K562 (cell line): Measurements from ENCODE around the gene ATP2A1. TPM values are rescaled to one million over a fixed set of nuclear protein-coding genes. Genes with fewer than 3 reads are reported as not detected.
A peak's percentile ranks its signal among the peaks of the same experiment; 100 is the strongest.

ENCODE experiments used
- MYC ChIP-seq, 2 experiments: fragments of 250-450 bp in 1 of 2; sonication (Bioruptor Pico) in 1 of 2; IDR thresholded peaks; 2 replicates each; pipeline versions ENCODE4 v1.5.1 to v1.6.1; 2012 to 2021; ENCODE audit warnings: low read depth in 2 of 2, borderline replicate concordance in 1 of 2, improper control_type of control experiment in 1 of 2, low read length in 1 of 2, mild to moderate bottlenecking in 1 of 2, moderate library complexity in 1 of 2
- NFRKB ChIP-seq: fragments of 450-650 bp; IDR thresholded peaks from 2 replicates; pipeline ENCODE4 v1.6.1; 2016; ENCODE audit warnings: low read depth
- NRF1 ChIP-seq, 2 experiments: fragments of 450-650 bp; IDR thresholded peaks in 1 of 2; conservative IDR thresholded peaks in 1 of 2; 2 replicates each; pipeline ENCODE4 v1.6.1; 2014; ENCODE audit warnings: mild to moderate bottlenecking in 2 of 2
- PHF20 ChIP-seq: fragments of 450-650 bp; IDR thresholded peaks from 2 replicates; pipeline ENCODE4 v1.6.1; 2018; ENCODE audit not compliant: partially characterized antibody
- RAD21 ChIP-seq, 2 experiments: fragments of 250-450 bp in 1 of 2; fragments of 450-650 bp in 1 of 2; sonication (Bioruptor Pico) in 1 of 2; formaldehyde crosslinking in 1 of 2; IDR thresholded peaks in 1 of 2; conservative IDR thresholded peaks in 1 of 2; 2 replicates each; pipeline versions ENCODE4 v1.4.0 to v1.8.0; 2020 to 2022; ENCODE audit warnings: mild to moderate bottlenecking in 2 of 2, moderate library complexity in 1 of 2
- RBM14 ChIP-seq: fragments of 200-400 bp; formaldehyde crosslinking; IDR thresholded peaks from 2 replicates; pipeline ENCODE4 v1.6.1; 2018; ENCODE audit warnings: low read depth, mild to moderate bottlenecking, low read length, moderate library complexity, borderline replicate concordance; ENCODE audit not compliant: insufficient read depth
- ZNF232 ChIP-seq: sonication (generic); formaldehyde crosslinking; IDR thresholded peaks from 2 replicates; pipeline ENCODE4 v1.8.0; 2022; ENCODE audit warnings: mild to moderate bottlenecking, missing genetic modification reagents
- polyA plus RNA-seq, 8 experiments: library from polyadenylated mRNA; depleted of rRNA in 4 of 8; stranded (reverse) in 5 of 8; unstranded in 3 of 8; fragments of >200 nt; fragmentation: Nextera tagmentation in 2 of 8; fragmentation: Illumina TruSeq in 1 of 8; extraction: Ambion mirVana in 2 of 8; extraction: Trizol in 1 of 8; gene quantifications; 2 replicates each; pipeline versions ENCODE4 v1.2.1 to v1.2.3, GENCODE V29; 2011 to 2014; ENCODE audit warnings: inconsistent platforms in 1 of 8, missing spikeins in 1 of 8
- total RNA-seq, 7 experiments: library from RNA; depleted of rRNA in 6 of 7; stranded (reverse); fragments of >200 nt in 6 of 7; fragmentation: Illumina TruSeq in 2 of 7; extraction: Trizol in 2 of 7; gene quantifications; 2 replicates each; pipeline versions ENCODE4 v1.2.1 to v1.2.3, GENCODE V29; 2011 to 2021; ENCODE audit warnings: low replicate concordance in 1 of 7
- TF ChIP-seq, protein P1 (sequence below): fragments of 200-600 bp; sonication (generic); IDR thresholded peaks from one replicate; pipeline ENCODE4 v1.6.1; 2012; ENCODE audit warnings: mild to moderate bottlenecking, low read depth, low read length, inconsistent platforms

Gene ATP2A1
- total and polyA plus RNA-seq, 9 of the 15 experiments (the other 6 are each of a cell fraction or from before 2014, with no cell fraction given) = 0.25 to 2.6 (median 0.65) TPM

DNA sequence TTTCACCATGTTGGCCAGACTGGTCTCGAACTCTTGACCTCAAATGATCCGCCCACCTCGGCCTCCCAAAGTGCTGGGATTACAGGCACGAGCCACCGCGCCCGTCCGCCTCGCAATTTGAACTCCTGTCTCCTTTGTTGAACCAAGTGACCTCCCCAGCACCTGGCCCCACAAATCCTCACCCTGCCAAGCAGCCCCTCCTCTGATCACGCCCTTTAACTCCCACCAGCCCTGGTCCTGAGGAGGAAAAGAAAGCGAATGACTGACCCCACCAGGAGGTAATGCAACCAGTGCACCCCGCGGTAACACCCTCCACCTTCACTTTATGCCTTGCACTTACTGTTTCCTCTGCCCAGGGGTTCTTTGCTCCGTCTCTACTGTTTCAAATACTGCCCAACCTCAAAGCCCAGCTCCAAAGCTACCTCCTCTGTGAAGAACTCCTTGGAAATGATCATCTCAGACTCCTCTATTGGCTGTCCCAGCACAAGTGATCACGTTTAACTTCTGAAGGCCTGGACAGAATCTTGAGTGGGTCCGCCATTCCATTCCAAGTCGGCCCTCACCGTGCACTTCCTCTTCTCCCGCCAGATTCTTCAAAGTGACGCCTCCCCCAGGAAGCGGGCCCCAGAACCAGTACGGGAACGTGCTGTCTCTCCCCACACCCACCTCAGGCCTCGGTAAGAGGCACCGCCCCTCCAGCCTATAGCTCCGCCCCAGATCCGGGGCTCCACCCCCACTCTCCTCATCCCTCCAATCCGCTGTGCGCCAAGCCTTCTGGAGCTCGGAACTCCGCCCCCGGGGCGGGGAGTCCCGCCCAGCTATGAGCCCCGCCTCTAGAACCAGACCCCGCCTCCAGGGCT is 57.9 kb downstream of the ATP2A1 start (continued):
- TF ChIP-seq, protein P1, sequence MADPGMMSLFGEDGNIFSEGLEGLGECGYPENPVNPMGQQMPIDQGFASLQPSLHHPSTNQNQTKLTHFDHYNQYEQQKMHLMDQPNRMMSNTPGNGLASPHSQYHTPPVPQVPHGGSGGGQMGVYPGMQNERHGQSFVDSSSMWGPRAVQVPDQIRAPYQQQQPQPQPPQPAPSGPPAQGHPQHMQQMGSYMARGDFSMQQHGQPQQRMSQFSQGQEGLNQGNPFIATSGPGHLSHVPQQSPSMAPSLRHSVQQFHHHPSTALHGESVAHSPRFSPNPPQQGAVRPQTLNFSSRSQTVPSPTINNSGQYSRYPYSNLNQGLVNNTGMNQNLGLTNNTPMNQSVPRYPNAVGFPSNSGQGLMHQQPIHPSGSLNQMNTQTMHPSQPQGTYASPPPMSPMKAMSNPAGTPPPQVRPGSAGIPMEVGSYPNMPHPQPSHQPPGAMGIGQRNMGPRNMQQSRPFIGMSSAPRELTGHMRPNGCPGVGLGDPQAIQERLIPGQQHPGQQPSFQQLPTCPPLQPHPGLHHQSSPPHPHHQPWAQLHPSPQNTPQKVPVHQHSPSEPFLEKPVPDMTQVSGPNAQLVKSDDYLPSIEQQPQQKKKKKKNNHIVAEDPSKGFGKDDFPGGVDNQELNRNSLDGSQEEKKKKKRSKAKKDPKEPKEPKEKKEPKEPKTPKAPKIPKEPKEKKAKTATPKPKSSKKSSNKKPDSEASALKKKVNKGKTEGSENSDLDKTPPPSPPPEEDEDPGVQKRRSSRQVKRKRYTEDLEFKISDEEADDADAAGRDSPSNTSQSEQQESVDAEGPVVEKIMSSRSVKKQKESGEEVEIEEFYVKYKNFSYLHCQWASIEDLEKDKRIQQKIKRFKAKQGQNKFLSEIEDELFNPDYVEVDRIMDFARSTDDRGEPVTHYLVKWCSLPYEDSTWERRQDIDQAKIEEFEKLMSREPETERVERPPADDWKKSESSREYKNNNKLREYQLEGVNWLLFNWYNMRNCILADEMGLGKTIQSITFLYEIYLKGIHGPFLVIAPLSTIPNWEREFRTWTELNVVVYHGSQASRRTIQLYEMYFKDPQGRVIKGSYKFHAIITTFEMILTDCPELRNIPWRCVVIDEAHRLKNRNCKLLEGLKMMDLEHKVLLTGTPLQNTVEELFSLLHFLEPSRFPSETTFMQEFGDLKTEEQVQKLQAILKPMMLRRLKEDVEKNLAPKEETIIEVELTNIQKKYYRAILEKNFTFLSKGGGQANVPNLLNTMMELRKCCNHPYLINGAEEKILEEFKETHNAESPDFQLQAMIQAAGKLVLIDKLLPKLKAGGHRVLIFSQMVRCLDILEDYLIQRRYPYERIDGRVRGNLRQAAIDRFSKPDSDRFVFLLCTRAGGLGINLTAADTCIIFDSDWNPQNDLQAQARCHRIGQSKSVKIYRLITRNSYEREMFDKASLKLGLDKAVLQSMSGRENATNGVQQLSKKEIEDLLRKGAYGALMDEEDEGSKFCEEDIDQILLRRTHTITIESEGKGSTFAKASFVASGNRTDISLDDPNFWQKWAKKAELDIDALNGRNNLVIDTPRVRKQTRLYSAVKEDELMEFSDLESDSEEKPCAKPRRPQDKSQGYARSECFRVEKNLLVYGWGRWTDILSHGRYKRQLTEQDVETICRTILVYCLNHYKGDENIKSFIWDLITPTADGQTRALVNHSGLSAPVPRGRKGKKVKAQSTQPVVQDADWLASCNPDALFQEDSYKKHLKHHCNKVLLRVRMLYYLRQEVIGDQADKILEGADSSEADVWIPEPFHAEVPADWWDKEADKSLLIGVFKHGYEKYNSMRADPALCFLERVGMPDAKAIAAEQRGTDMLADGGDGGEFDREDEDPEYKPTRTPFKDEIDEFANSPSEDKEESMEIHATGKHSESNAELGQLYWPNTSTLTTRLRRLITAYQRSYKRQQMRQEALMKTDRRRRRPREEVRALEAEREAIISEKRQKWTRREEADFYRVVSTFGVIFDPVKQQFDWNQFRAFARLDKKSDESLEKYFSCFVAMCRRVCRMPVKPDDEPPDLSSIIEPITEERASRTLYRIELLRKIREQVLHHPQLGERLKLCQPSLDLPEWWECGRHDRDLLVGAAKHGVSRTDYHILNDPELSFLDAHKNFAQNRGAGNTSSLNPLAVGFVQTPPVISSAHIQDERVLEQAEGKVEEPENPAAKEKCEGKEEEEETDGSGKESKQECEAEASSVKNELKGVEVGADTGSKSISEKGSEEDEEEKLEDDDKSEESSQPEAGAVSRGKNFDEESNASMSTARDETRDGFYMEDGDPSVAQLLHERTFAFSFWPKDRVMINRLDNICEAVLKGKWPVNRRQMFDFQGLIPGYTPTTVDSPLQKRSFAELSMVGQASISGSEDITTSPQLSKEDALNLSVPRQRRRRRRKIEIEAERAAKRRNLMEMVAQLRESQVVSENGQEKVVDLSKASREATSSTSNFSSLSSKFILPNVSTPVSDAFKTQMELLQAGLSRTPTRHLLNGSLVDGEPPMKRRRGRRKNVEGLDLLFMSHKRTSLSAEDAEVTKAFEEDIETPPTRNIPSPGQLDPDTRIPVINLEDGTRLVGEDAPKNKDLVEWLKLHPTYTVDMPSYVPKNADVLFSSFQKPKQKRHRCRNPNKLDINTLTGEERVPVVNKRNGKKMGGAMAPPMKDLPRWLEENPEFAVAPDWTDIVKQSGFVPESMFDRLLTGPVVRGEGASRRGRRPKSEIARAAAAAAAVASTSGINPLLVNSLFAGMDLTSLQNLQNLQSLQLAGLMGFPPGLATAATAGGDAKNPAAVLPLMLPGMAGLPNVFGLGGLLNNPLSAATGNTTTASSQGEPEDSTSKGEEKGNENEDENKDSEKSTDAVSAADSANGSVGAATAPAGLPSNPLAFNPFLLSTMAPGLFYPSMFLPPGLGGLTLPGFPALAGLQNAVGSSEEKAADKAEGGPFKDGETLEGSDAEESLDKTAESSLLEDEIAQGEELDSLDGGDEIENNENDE = no peak
- TF ChIP-seq PHF20 (no peak), MYC (IDR thresholded peaks at IDR 0.05; ENCODE audit: low read depth, low read length) (peak; percentile 75), MYC (CRISPR knock-in tag; IDR thresholded peaks at IDR 0.05; ENCODE audit: borderline replicate concordance, low read depth) (no peak), NRF1 (conservative IDR thresholded peaks at IDR 0.05 in 1 of 2, IDR thresholded peaks at IDR 0.05 in 1 of 2) (peak; percentile 73 to 76), RAD21 (CRISPR knock-in tag; conservative IDR thresholded peaks at IDR 0.05 in 1 of 2, IDR thresholded peaks at IDR 0.05 in 1 of 2) (peak in 1 of 2 experiments; percentile 28; a peak in 2 of 4 replicates), RBM14 (no peak), NFRKB (0 out of 2 replicates have a peak, but pooled peaks have one; percentile 39), ZNF232 (no peak)
